CD4-positive, alpha-beta T cell treated with Interleukin-1 beta for 1 hour (primary cell): ENCODE data around the gene RASA3.

Source experiments
- DNase-seq, 2 donors: peaks; one replicate each; pipeline ENCODE4 v3.0.0-alpha.2; 2020 to 2022

The RASA3 gene

DNA sequence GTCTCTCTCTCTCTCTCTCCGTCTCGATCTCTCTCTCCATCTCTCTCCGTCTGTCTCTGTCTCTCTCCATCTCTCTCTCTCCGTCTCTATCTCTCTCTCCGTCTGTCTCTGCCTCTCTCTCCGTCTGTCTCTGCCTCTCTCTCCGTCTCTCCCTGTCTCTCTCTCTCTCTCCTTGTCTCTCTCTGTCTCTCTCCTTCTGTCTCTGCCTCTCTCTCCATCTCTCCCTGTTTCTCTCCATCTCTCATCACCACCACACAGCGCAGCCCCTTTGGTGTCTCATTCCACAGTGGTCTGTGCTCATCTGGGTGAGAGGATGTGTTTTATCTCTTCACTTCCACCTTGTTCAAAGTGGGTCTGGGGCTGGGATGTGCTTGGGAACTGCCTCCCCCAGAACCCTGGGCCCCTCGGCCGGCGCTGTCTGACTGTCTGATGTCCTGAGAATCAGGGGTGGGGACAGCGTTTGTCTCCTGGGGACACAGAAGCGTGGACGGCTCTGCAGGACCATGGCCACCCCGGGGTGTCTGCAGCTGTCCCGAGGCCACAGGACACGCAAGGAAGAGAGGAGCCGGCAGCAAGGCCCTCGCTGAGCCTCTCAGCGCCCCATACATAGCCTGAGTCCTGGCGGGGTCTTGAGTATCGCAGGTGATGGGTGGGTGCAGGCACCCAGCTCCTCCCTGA, 118.3 kb downstream of the RASA3 start:
- no peak for DNase-seq

- DNase-seq, result no peak
Measured at GRCh38 chr13:114013336-114013735, 119.1 kb downstream of the RASA3 start.

DNA sequence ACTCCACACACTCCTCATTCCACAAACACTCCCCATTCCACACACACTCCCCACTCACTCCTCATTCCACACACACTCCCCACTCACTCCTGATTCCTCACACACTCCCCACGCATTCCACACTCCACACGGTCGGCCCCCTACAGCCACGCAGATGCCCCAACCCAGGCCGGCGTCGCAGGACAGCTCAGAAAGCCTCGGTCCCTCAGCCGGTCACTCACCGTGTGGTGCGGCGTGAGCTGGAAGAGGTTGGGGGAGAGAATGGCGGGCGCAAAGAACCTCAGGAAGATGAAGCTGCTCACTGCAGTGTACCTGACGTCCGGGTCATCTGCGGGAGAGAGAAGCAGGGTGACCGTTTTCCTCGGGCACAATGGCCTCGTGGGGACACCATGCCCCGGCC, 119.5 kb downstream of the RASA3 start:
- DNase-seq, result no peak

GRCh38 chr13:114012141-114012540, 120.3 kb downstream of the RASA3 start:
- DNase-seq, result no peak

GRCh38 chr13:114011226-114011625, 121.2 kb downstream of the RASA3 start:
- no peak for DNase-seq

- DNase-seq, result peak; percentile 19 to 26
Measured at GRCh38 chr13:114010401-114011101, 121.9 kb downstream of the RASA3 start.

DNA sequence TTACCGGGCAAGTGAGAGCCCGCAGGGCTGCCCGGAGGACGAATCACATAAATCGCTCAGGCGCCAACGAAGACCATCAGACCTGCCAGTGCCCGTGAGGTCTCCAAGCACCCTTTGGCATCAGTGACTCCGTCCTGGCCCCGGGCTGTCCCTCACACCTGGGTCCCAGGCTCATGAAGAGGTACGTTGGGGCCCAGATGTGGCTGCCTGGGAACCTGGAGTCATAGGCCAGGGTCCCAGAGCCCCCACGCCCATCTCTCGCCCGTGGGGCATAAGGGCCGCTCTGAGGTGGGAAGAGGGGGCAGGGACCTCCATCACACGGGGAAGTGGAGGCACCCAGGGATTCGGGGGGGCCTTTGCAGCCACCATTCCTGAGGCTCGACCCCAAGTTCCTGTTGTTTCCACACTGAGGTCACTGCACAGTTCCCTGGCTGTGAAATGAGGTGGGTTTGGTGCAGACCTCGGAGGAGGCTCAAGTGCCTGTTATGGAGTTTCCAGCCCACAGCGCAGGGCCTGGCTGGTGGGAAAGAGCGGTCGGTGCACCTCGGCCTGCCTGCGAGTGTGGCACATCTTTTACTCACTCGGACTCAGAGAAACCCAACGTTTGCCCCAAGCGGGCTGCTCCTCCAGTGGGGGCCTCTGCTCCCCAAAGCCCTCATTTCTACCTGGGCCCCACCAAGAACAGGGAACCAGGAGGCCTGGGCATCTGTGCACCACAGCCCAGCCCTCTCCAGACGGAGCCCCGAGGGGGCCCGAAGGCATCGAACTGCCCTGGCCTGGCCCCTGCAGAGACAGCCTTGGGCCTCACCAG, 122.6 kb downstream of the RASA3 start:
- no peak for DNase-seq

DNA sequence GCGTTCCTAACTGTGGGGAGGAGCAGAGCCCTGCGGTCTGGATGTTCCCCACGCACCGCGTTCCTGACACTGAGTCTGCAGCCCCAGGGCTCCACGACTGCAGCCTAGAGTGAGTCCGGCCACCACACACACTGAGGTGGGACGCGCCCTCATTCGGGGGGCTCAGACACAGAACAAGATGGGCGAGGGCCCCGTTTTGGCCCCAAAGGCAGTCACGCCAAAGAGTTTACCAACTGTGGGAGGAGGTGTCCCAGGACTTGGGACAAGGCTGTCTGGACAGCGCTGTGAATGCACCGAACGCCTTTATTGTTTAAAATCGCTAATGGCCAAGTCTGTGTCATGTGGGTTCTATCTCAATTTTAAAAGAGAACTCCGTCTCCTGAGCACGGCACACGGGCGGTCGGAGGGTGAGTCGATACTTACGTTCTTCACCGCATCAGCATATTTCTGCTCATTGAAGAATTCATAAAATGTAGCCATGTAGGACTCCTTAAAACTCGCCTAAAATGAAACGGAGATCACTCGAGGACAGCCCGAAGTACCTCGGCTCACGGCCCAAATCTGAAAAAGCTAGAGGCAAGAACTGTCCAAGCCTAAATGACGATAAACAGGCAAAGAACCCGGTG, 123.3 kb downstream of the RASA3 start:
- DNase-seq, result no peak

DNA sequence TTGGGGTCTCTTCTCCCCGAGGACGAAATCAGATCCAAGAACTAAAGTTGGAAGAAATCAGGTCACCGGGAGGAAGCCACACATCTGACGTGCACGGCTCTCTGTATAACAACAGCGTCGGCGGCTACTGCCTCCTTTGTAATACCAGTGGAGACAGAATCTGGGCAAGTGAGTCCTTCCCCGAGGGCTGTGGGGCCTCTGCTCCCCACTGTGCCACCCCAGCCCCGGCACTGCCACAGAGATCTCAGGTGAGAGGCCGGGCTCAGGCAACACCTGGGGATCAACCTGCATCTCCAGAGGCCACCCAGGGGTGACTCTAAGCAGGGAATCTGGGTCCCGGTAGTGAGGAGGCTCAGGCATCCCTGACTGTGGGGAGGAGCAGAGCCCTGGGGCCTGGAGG, 124.9 kb downstream of the RASA3 start:
- DNase-seq, result no peak

- DNase-seq, result no peak
Measured at GRCh38 chr13:114005206-114005724, 127.2 kb downstream of the RASA3 start.

DNA sequence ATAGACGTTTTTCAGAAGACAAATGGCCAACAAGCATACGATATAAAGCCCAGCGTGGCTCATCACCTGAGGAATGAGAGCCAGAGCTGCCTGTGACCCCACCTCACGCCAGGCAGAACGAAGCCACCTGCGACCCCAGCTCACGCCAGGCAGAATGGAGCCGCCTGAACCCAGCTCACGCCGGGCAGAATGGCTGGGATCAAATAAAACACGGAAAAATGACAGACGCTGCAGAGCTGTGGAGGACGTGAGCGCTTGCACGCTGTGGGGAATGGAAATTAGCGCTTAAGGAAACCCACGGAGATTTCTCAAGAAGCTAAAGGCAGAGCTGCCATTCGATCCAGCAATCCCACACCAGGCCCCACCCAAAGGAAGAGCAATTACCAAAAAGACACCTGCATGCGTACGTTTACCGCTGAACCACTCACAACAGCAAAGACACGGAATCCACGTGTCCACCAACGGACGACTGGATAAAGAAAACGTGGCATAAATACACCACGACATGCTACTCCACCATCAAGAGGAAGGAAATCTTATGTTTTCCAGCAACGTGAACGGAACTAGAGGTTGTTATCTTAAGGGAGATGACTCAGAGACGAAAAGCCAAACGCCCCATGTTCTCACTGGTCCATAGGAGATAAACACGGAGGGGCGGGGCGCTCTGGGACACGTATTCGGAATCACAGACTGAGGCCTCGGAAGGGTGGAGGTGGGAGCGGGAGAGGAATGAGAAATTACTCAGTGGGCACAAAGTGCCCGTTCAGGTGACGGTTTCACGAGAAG, 127.8 kb downstream of the RASA3 start:
- DNase-seq, result no peak

- no peak for DNase-seq
Measured at GRCh38 chr13:114002771-114003321, 129.6 kb downstream of the RASA3 start.

DNA sequence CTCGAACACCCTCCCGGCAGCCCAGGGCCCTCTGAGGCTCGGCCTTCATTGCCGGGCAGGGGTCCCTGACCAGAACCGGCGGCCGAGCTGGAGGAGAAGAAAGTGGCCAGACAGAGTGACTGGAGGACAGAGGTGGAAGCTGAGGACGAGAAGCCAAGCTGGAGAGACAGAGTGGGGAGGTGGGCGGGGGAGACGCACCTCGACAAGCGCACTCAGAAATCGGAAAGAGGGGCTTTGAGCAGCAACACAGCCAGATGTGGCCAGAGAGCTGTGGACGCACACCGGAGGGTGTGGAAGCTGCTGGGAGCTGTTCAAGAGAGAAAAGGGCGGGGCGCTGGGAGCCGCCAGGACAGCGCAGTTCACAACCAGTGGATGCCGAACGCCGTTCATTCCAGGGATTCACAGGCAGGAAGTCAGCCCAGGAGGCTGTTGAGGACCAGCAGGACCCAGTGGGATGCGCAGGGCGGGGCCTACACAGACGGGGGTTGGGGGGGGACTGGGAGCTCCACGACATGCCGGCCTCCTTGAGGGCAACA, 130.3 kb downstream of the RASA3 start:
- DNase-seq, result no peak

DNA sequence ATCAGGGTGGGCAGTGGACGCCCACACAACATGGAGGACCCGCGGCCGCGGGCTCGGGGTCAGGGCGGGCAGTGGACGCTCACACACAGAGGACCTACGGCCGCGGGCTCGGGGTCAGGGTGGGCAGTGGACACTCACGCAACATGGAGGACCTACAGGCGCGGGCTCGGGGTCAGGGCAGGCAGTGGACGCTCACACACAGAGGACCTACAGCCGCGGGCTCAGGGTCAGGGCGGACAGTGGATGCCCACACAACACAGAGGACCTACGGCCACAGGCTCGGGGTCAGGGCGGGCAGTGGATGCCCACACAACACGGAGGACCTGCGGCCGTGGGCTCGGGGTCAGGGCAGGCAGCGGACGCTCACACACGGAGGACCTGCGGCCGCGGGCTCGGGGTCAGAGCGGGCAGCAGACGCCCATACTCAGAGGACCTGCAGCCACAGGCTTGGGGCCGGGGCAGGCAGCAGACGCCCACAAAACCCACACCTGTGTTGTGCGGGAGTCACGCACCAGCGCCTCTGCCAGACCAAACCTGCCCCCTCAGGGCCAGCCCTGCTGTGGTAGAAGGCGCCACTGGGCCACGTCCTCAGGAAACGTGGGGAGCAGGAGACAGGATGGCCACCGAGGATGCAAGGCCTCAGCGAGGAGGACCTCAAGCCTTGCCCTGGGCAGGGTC, 131.0 kb downstream of the RASA3 start:
- DNase-seq, result no peak

- no peak for DNase-seq
Measured at GRCh38 chr13:114000151-114001040, 132.0 kb downstream of the RASA3 start.

GRCh38 chr13:113999618-113999910, 132.9 kb downstream of the RASA3 start:
- DNase-seq, result no peak

GRCh38 chr13:113998781-113999617, 133.4 kb downstream of the RASA3 start:
- no peak for DNase-seq

DNA sequence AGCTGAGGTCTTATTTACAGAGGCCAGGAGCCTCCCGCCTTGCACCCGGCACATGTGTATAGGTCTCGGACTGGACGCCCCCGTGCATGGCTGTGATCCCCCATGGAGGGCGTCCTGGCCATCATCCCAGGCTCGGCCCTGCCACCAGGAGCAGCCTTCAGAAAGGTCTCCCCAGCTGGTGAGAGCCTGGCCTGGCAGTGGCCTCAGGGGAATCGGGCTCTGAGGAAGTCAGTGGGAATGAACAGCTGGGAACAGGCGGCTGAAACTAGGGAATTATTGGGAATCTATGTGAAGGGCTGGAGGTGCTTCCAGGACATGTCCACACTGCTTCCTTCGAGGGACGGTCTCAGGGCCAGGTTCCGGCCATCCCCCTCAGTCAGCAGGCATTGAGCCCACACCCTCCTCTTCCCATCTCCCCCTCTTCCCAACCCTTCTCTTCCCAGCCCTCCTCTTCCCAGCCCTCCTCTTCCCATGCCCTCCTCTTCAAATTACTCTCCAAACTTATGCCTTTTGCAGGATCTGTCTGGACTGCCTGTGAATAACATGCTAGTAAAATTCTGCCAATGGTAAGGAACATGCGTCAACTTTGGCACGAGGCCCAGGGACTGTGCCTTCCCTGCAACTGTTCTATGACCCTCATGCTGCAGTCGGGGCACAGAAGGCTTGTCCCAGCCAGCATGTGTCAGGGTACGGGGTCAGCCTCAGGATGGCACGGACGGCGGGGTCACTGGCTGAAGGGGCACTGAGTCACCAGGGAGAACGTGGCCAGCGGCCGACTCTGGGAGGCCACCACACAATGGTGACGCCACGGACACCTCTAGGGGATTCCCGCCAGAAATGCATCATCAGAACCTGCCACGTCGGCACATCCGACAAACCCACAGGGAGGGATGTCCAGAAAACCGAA, 134.3 kb downstream of the RASA3 start:
- DNase-seq, result no peak
